ENCODE data around the gene ANO2.

Gene ANO2

DNA sequence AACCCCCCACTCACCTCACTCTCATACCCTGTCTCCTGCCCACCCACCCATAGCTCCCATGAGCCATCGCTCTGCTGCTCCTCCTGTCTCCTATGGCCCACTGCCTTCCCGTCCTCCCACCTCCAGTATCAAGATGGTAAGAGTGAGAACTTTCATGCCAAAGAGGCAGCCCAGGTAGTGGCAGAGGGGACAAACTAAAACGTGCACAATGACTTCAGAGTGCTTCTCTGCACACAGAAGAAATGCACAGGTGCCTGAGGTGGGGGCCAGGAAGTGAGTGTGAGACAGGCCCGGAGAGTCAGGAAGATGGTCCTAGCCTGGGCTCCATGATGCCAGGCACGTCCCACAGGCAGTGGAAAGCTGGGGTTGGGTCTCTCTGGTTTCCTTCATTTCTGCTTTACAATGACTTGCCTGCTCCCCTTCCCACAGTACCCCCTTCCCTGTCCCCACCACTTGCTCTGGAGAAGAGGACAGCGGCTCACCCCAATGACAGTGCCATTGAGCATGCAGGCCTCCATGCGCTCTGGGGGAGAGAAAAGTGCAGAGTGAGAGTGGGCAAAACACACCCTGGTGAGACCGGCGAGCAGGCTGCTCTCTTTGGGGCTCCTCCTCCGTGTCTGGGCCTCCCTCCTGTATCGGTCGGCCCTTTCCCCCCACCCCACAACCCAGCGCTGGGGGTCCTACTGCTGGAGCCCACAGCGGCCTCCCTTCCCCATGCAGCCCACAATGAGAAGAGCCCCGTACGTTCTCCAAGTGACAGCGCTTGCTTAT, 22.8 kb upstream of the ANO2 start:
- TF ChIP-seq CTCF (IDR thresholded peaks at IDR 0.05), result no peak
- no peaks in the 10 kb centered on the region for H3K9me3 Mint-ChIP-seq
- no peak overlapping the region for H3K27ac Mint-ChIP-seq
- H3K4me1 Mint-ChIP-seq, result peaks cover 29% of the 10 kb centered on the region
- H3K27me3 Mint-ChIP-seq (ENCODE audit: low read depth, poor library complexity), result peaks cover 42% of the 10 kb centered on the region
- no peak overlapping the region for H3K4me3 Mint-ChIP-seq
- H3K36me3 Mint-ChIP-seq (ENCODE audit: low read depth), result no peaks in the 10 kb centered on the region
- DNase-seq, result no peak

GRCh38 chr12:5966486-5967095, 21.5 kb upstream of the ANO2 start:
- H3K9me3 Mint-ChIP-seq, result no peaks in the 10 kb centered on the region
- peaks cover 29% of the 10 kb centered on the region for H3K4me1 Mint-ChIP-seq
- H3K36me3 Mint-ChIP-seq (ENCODE audit: low read depth), result no peaks in the 10 kb centered on the region
- H3K4me3 Mint-ChIP-seq, result no peak overlapping the region
- H3K27ac Mint-ChIP-seq, result no peak overlapping the region
- no peak for DNase-seq
- TF ChIP-seq CTCF (IDR thresholded peaks at IDR 0.05), result no peak
- peaks cover 44% of the 10 kb centered on the region for H3K27me3 Mint-ChIP-seq (ENCODE audit: low read depth, poor library complexity)

- DNase-seq, result peak; percentile 75
- Mint-ChIP-seq H3K4me1 (peaks cover 29% of the 10 kb centered on the region), H3K36me3 (ENCODE audit: low read depth) (no peaks in the 10 kb centered on the region), H3K27me3 (ENCODE audit: low read depth, poor library complexity) (peaks cover 39% of the 10 kb centered on the region), H3K27ac (no peak overlapping the region), H3K9me3 (no peaks in the 10 kb centered on the region), H3K4me3 (no peak overlapping the region)
- peak; percentile 84 for TF ChIP-seq CTCF (IDR thresholded peaks at IDR 0.05)
These were observed 20.9 kb upstream of the ANO2 start for GRCh38 chr12:5965950-5966383.

DNA sequence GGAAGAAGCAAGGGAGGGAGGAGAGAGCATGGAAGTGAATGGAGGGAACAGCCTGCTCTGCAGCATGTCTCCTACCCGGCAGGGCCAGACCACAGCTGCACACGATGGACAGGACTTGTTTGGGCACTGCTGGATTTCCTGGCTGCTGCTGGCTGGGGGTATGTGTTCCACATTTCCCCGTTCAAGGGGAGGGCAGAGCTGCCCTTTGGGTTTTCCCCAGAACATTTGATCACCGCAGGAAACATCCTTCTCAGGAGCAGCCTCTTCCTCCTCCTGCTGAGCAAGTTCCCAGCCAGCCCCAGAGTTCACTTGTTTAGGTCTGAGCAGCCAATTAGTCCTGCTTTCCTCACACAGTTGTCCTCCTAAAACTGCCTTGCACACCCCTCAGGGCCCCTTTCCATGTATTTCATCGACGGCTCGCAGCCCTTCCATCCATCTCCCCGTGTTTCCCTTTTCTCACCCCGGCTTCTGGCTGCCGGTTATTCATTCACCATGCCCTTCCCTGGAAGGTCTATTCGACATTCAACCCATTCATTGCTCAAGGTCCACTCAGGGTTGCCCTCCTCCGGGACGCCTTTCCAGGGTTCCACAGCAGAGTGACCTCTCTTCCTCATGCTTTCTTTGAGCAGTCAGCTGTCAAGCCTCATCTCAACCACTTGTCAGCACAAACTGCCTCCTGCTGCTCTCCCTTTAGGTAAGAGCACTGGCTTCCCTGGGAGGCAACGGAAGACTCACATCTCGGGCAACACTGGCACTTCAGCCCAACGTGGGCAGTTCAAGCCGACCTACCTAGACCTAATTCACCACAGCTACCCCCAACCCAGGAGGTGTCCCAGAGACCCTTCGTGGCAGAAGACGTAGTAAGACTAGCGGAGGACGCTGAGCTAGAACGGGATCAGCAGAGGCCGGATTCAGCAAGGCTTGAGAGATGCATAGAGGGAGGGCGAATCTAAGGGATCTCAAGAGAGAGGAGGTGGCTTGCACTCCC, 20.1 kb upstream of the ANO2 start:
- Mint-ChIP-seq H3K27ac (no peak overlapping the region), H3K4me3 (no peak overlapping the region), H3K27me3 (ENCODE audit: low read depth, poor library complexity) (peaks cover 32% of the 10 kb centered on the region)

DNA sequence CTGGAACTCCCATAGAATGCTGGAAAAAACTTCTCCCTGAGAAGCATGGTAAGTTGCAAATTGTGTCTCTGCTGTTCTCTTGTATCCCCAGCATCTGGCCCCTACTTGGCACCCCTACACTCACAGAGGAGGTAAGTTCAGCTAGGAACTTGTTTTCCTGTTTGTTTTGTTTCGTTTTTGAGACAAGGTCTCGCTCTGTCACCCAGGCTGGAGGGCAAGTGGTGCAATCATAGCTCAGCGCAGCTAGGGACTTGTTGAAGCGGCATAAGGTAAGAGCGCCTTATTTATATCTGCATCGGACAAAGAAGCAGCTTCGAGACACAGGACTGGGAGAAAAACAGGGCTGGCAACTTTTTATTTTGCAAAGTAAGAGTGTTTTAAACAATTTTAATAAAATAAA, 18.5 kb upstream of the ANO2 start:
- Mint-ChIP-seq H3K4me3 (no peak overlapping the region), H3K36me3 (ENCODE audit: low read depth) (no peaks in the 10 kb centered on the region), H3K4me1 (peaks cover 30% of the 10 kb centered on the region), H3K9me3 (no peaks in the 10 kb centered on the region), H3K27ac (peak overlapping the region; percentile 40), H3K27me3 (ENCODE audit: low read depth, poor library complexity) (peaks cover 29% of the 10 kb centered on the region)
- TF ChIP-seq CTCF (IDR thresholded peaks at IDR 0.05), result no peak
- no peak for DNase-seq

More for the DNA sequence above, 20.1 kb upstream of the ANO2 start:
- Mint-ChIP-seq H3K4me1 (peaks cover 34% of the 10 kb centered on the region), H3K36me3 (ENCODE audit: low read depth) (no peaks in the 10 kb centered on the region), H3K9me3 (no peaks in the 10 kb centered on the region)
- TF ChIP-seq CTCF (IDR thresholded peaks at IDR 0.05), result no peak
- DNase-seq, result no peak
